H1 (cell line): ENCODE measurements around the gene TTI1. TPM values are rescaled to one million over a fixed set of nuclear protein-coding genes. Genes with fewer than 3 reads are reported as not detected.

Experiments used
- CTCF ChIA-PET: fragments of 300-600 bp; sonication (Branson Sonifier 250); formaldehyde crosslinking; loops from one replicate; lab custom pipeline; 2021; ENCODE audit not compliant: partially characterized antibody; lab: Charles Lee
- POLR2A ChIA-PET: fragments of 300-600 bp; sonication (Branson Sonifier 250); formaldehyde crosslinking; loops from one replicate; lab custom pipeline; 2021; ENCODE audit warnings: inconsistent platforms; ENCODE audit not compliant: partially characterized antibody; lab: Charles Lee
- DNase-seq, 2 experiments: peaks; one replicate each; pipeline versions ENCODE4 v3.0.0 to v3.0.0-alpha.2; 2010 to 2022; ENCODE audit warnings: low spot score in 2 of 2, low read depth in 1 of 2, mixed read lengths in 1 of 2
- FAIRE-seq: peaks from 2 replicates; lab custom pipeline; 2011; peaks lifted over from hg19 to GRCh38; lab: Jason Lieb, UNC
- H2AFZ ChIP-seq: 2 replicates; pipeline ENCODE4 v1.8.1; 2012; ENCODE audit warnings: low read length, inconsistent platforms
- H2AK5ac ChIP-seq: 2 replicates; pipeline ENCODE4 v1.6.1; 2013; ENCODE audit warnings: low read depth, low read length
- H2BK120ac ChIP-seq: replicated peaks from 2 replicates; pipeline ENCODE3; 2013; ENCODE audit warnings: low read depth, low read length, inconsistent platforms
- H2BK12ac ChIP-seq: 2 replicates; pipeline ENCODE4 v1.6.1; 2013; ENCODE audit warnings: low read depth, low read length
- H2BK15ac ChIP-seq: 2 replicates; pipeline ENCODE4 v1.6.1; 2013; ENCODE audit warnings: low read length
- H2BK20ac ChIP-seq: 2 replicates; pipeline ENCODE4 v1.6.1; 2013; ENCODE audit warnings: low read length
- H2BK5ac ChIP-seq: 2 replicates; pipeline ENCODE4 v1.6.1; 2013; ENCODE audit warnings: low read depth, low read length
- H3K14ac ChIP-seq: 2 replicates; pipeline ENCODE4 v1.6.1; 2013; ENCODE audit warnings: inconsistent platforms; ENCODE audit not compliant: insufficient read length
- H3K18ac ChIP-seq: 2 replicates; pipeline ENCODE4 v1.6.1; 2013; ENCODE audit warnings: low read length; ENCODE audit errors: extremely low read depth
- H3K23ac ChIP-seq: 2 replicates; pipeline ENCODE4 v1.6.1; 2013; ENCODE audit warnings: inconsistent platforms; ENCODE audit not compliant: insufficient read length
- H3K23me2 ChIP-seq: 2 replicates; pipeline ENCODE4 v1.6.1; 2013; ENCODE audit warnings: low read depth, low read length
- H3K27ac ChIP-seq: 2 replicates; pipeline ENCODE4 v1.6.1; 2011; ENCODE audit warnings: low read depth, low read length, inconsistent platforms
- H3K27me3 ChIP-seq, 4 experiments: replicated peaks in 1 of 4; 1 replicate in 1 of 4; 2 replicates in 3 of 4; pipeline versions ENCODE4 v1.6.1 to v1.8.1; 2011 to 2013; ENCODE audit warnings: low read length in 3 of 4, mild to moderate bottlenecking in 3 of 4, inconsistent platforms in 2 of 4, mixed read lengths in 2 of 4, moderate library complexity in 1 of 4; ENCODE audit not compliant: control insufficient read depth in 3 of 4, insufficient read depth in 3 of 4; ENCODE audit errors: extremely low read depth in 1 of 4
- H3K36me3 ChIP-seq, 4 experiments: 2 replicates each; pipeline versions ENCODE4 v1.6.1 to v1.8.1; 2011 to 2013; ENCODE audit warnings: mild to moderate bottlenecking in 4 of 4, low read length in 3 of 4, moderate library complexity in 2 of 4, control low read depth in 1 of 4, inconsistent platforms in 1 of 4; ENCODE audit not compliant: insufficient read depth in 4 of 4, control insufficient read depth in 2 of 4
- H3K4ac ChIP-seq: replicated peaks from 2 replicates; pipeline ENCODE3; 2013; ENCODE audit warnings: low read length, low read depth, mixed read lengths, inconsistent platforms; ENCODE audit not compliant: insufficient read length
- H3K4me1 ChIP-seq, 4 experiments: replicated peaks in 1 of 4; 1 replicate in 1 of 4; 2 replicates in 3 of 4; pipeline versions ENCODE4 v1.6.1 to v1.8.1; 2011 to 2013; ENCODE audit warnings: low read length in 3 of 4, inconsistent platforms in 2 of 4, mixed read lengths in 1 of 4; ENCODE audit not compliant: insufficient read depth in 4 of 4, control insufficient read depth in 3 of 4
- H3K4me2 ChIP-seq, 2 experiments: 2 replicates each; pipeline versions ENCODE4 v1.6.1 to v1.8.1; 2011 to 2013; ENCODE audit warnings: low read depth in 2 of 2, low read length in 2 of 2, control low read depth in 1 of 2, inconsistent platforms in 1 of 2, mild to moderate bottlenecking in 1 of 2; ENCODE audit not compliant: insufficient read depth in 1 of 2
- H3K4me3 ChIP-seq, 4 experiments: fragments of 200-600, 300-600 bp in 1 of 4; sonication (generic), shearing (Covaris generic), sonication (Bioruptor Twin) in 1 of 4; 2 replicates each; pipeline versions ENCODE4 v1.5.1 to v1.8.1; 2011 to 2016; ENCODE audit warnings: low read length in 4 of 4, low read depth in 3 of 4, control low read depth in 2 of 4, inconsistent platforms in 2 of 4, mild to moderate bottlenecking in 2 of 4, mixed read lengths in 1 of 4, moderate library complexity in 1 of 4; ENCODE audit not compliant: insufficient read depth in 2 of 4; ENCODE audit errors: extremely low read depth in 1 of 4
- H3K56ac ChIP-seq: replicated peaks from 2 replicates; pipeline ENCODE3; 2013; ENCODE audit warnings: low read depth, mild to moderate bottlenecking, mixed read lengths, low read length, inconsistent platforms; ENCODE audit not compliant: insufficient read length
- H3K79me1 ChIP-seq: 2 replicates; pipeline ENCODE4 v1.6.1; 2013; ENCODE audit warnings: low read depth, low read length, control low read depth
- H3K79me2 ChIP-seq, 2 experiments: 2 replicates each; pipeline versions ENCODE4 v1.6.1 to v1.8.1; 2012 to 2013; ENCODE audit warnings: low read length in 2 of 2, mild to moderate bottlenecking in 2 of 2, inconsistent platforms in 1 of 2; ENCODE audit not compliant: insufficient read depth in 2 of 2, control insufficient read depth in 1 of 2
- H3K9ac ChIP-seq, 4 experiments: replicated peaks in 1 of 4; 1 replicate in 1 of 4; 2 replicates in 3 of 4; pipeline versions ENCODE4 v1.6.1 to v1.8.1; 2011 to 2013; ENCODE audit warnings: low read depth in 3 of 4, low read length in 3 of 4, control low read depth in 2 of 4, mild to moderate bottlenecking in 2 of 4, moderate library complexity in 2 of 4, inconsistent platforms in 1 of 4; ENCODE audit errors: extremely low read depth in 1 of 4
- H3K9me3 ChIP-seq, 2 experiments: 2 replicates each; pipeline versions ENCODE4 v1.6.1 to v1.8.1; 2012 to 2013; ENCODE audit warnings: mild to moderate bottlenecking in 2 of 2, moderate library complexity in 2 of 2, control low read depth in 1 of 2, inconsistent platforms in 1 of 2, low read depth in 1 of 2, low read length in 1 of 2, mixed read lengths in 1 of 2; ENCODE audit not compliant: insufficient read depth in 2 of 2
- H4K20me1 ChIP-seq, 2 experiments: replicated peaks in 1 of 2; 2 replicates each; pipeline versions ENCODE3 to v1.8.1; 2011 to 2013; ENCODE audit warnings: inconsistent platforms in 2 of 2, low read length in 2 of 2, mild to moderate bottlenecking in 1 of 2; ENCODE audit not compliant: insufficient read depth in 2 of 2, control insufficient read depth in 1 of 2
- H4K5ac ChIP-seq: 2 replicates; pipeline ENCODE4 v1.6.1; 2013; ENCODE audit warnings: low read length, low read depth, mixed read lengths, inconsistent platforms; ENCODE audit not compliant: insufficient read length
- H4K8ac ChIP-seq: 2 replicates; pipeline ENCODE4 v1.8.0; 2013; ENCODE audit warnings: mild to moderate bottlenecking, moderate library complexity, low read length, inconsistent platforms; ENCODE audit not compliant: insufficient read depth; ENCODE audit errors: extremely low read depth
- H4K91ac ChIP-seq: replicated peaks from 2 replicates; pipeline ENCODE3; 2013; ENCODE audit warnings: low read length, mixed read lengths, inconsistent platforms; ENCODE audit not compliant: insufficient read length
- ATF3 ChIP-seq: IDR thresholded peaks from 2 replicates; pipeline ENCODE4 v1.6.1; 2011; ENCODE audit warnings: low read depth, mild to moderate bottlenecking, low read length; ENCODE audit not compliant: insufficient read depth
- HDAC6 ChIP-seq: IDR thresholded peaks from one replicate; pipeline ENCODE4 v1.7.1; 2012; ENCODE audit warnings: low read depth, mild to moderate bottlenecking, inconsistent platforms, low read length, moderate library complexity
- JUND ChIP-seq: IDR thresholded peaks from 2 replicates; pipeline ENCODE4 v1.6.1; 2011; ENCODE audit warnings: mild to moderate bottlenecking, improper control_type of control experiment, low read length
- USF2 ChIP-seq: IDR thresholded peaks from 2 replicates; pipeline ENCODE4 v1.6.1; 2011; ENCODE audit warnings: low read length, improper control_type of control experiment
- WGBS, 2 experiments: shearing (Covaris generic) in 1 of 2; methylation state at CpG; one replicate each; pipeline versions ENCODE4 v1.1.6 to v1.1.7; 2013 to 2015; ENCODE audit warnings: low lambda C conversion rate in 2 of 2, mixed read lengths in 2 of 2, inconsistent platforms in 1 of 2, low coverage in 1 of 2, missing lambda C conversion rate in 1 of 2; ENCODE audit not compliant: insufficient replicate concordance in 2 of 2, insufficient coverage in 1 of 2, insufficient read length in 1 of 2; ENCODE audit errors: extremely low coverage in 1 of 2, missing lambda C conversion rate in 1 of 2; 5-methylcytosine and 5-hydroxymethylcytosine counted together
- polyA plus RNA-seq, 7 experiments: library from polyadenylated mRNA; depleted of rRNA in 3 of 7; stranded (reverse) in 5 of 7; unstranded in 2 of 7; fragments of >200 nt in 5 of 7; fragments of 200-250 nt in 2 of 7; gene quantifications; 1 replicate in 5 of 7; 2 replicates in 1 of 7; 4 replicates in 1 of 7; pipeline versions ENCODE4 v1.2.1 to v1.2.3, GENCODE V29; 2011 to 2013; ENCODE audit warnings: missing spikeins in 2 of 7, mixed read lengths in 2 of 7
- total RNA-seq: library from RNA; stranded (reverse); fragmentation: NEBNext Ultra II Directional; extraction: Animal tissue kit (Norgen Biotek cat#: 25700); gene quantifications from 2 replicates; pipeline ENCODE4 v1.2.1, GENCODE V29; 2021

The TTI1 gene
- total and polyA plus RNA-seq, 2 of the 8 experiments (the other 6 are each of a cell fraction or from before 2014, with no cell fraction given): 34.1 to 47.0 TPM

GRCh38 chr20:37947943-37948342, 85.3 kb downstream of the TTI1 start:
- Histone ChIP-seq H4K8ac (no peak overlapping the region), H4K5ac (no peak overlapping the region), H3K4me1 (no peaks in the 10 kb centered on the region), H3K4me3 (no peak overlapping the region), H3K79me1 (no peaks in the 10 kb centered on the region), H3K9ac (no peak overlapping the region), H2BK20ac (no peak overlapping the region), H2AK5ac (no peak overlapping the region), H3K4me2 (no peak overlapping the region), H3K14ac (no peak overlapping the region), H4K91ac (no peak overlapping the region), H3K18ac (no peak overlapping the region), H3K9me3 (no peaks in the 10 kb centered on the region), H3K23me2 (no peaks in the 10 kb centered on the region; the same call in 1 of the 2 replicates), H2BK120ac (no peak overlapping the region), H2BK5ac (no peak overlapping the region), H3K4ac (no peak overlapping the region), H4K20me1 (peaks cover 0 to 1% of the 10 kb centered on the region in 2 experiments), H3K23ac (no peak overlapping the region), H2AFZ (no peak overlapping the region), H3K27me3 (no peaks in the 10 kb centered on the region), H2BK15ac (no peak overlapping the region), H3K27ac (no peak overlapping the region), H3K36me3 (no peaks in the 10 kb centered on the region), H3K79me2 (no peaks in the 10 kb centered on the region), H3K56ac (no peak overlapping the region), H2BK12ac (no peak overlapping the region)
- no peak for DNase-seq
- ChIA-PET CTCF (no interaction called here), POLR2A (no interaction called here)
- TF ChIP-seq ATF3: no peak
- TF ChIP-seq USF2: no peak
- no peak for TF ChIP-seq JUND
- TF ChIP-seq HDAC6: no peak
- WGBS, 2 experiments: 91% methylated on average over 6 of the region's 6 CpGs; no CpG with 5 or more reads in 1 of the 2 experiments
- FAIRE-seq: no peak
